HG03196 (cell line): ENCODE measurements around the gene CNPY2.
"Not testable (repeated sequence)": the region's sequence is repeated elsewhere in the genome, so short reads cannot be mapped to it uniquely, and the experiment has no call there.

Experiments used
- ATAC-seq: cut with Tn5 transposase; IDR thresholded peaks from one replicate; pipeline ENCODE4 v1.9.1; 2021; ENCODE audit not compliant: unreplicated experiment

CNPY2 gene

DNA sequence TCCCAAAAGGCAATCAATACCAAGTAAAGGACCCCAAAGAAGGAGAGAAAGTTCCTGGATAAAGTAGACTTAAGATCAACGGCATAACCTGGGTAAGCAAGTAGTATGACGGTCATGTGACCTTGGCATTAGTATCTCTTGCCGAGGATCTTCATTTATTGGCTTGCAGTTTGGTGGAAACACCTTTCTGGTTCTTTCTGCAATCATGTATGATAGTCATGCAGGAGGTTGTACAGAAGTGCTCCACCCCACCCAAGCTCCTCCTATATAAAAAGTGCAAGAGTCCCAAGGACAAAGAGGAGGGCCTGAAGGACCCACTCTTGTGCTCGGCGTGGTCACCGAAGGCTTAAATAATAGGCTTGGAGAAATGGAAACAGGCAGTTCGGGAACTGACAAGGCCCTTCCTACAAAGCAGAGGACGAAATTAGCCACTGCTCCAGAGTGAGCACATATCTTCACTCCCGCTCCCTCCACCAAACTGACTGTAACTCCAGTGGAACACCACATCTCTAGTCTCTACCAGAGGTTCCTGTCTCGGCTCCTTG, 16.4 kb downstream of the CNPY2 start:
- ATAC-seq: no peak

DNA sequence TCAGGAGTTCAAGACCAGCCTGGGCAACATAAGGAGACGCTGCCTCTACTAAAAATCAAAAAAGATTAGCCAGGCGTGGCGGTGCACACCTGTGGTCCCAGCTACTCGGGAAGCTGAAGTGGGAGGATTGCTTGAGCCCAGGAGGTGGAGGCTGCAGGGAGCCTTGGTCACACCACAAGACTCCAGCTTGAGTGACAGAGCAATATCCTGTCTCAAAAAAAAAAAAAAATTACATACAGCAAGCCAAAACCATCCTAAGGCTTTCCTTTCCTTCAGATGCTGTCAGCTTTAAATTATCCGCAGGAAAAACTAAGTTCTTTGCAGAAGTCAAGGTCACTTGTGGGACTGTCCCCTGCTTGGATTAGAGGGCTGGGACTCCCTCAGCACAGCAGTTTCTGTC, 17.0 kb downstream of the CNPY2 start:
- no peak for ATAC-seq

DNA sequence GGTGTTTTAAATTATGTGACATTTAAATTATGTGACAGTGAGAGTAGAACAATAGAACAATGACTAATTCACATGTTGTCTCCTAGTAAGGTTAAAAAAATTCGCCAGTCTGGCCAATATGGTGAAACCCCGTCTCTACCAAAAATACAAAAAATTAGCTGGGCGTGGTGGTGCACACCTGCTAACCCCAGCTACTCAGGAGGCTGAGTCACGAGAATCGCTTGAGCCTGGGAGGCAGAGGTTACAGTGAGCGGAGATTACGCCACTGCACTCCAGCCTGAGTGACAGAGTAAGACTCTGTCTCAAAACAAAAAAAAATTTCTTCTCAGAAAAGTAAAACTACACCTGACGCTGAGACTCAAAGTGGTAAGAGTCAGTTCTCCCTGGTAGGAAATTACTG, 18.4 kb downstream of the CNPY2 start:
- no peak for ATAC-seq

- no peak for ATAC-seq
These were observed 19.5 kb downstream of the CNPY2 start for GRCh38 chr12:56296295-56296694.

DNA sequence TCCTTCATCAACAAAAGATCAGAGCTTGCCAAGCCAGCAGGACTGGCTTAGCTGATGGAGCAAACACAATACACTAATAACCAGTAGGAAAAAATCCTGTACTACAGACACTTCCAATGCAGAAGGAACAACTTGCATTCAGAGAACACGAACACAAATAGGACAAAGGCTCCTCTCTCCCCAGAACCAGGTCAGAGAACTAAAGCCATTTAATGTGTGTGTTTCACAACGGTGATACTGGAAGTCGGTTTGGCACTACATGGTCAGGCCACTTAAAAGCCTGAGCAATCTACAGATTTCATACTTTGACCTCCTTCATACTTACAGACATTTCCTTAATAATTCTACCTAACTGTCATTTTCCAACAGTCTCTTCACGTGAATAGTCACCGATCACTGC, 22.0 kb downstream of the CNPY2 start:
- no peak for ATAC-seq

DNA sequence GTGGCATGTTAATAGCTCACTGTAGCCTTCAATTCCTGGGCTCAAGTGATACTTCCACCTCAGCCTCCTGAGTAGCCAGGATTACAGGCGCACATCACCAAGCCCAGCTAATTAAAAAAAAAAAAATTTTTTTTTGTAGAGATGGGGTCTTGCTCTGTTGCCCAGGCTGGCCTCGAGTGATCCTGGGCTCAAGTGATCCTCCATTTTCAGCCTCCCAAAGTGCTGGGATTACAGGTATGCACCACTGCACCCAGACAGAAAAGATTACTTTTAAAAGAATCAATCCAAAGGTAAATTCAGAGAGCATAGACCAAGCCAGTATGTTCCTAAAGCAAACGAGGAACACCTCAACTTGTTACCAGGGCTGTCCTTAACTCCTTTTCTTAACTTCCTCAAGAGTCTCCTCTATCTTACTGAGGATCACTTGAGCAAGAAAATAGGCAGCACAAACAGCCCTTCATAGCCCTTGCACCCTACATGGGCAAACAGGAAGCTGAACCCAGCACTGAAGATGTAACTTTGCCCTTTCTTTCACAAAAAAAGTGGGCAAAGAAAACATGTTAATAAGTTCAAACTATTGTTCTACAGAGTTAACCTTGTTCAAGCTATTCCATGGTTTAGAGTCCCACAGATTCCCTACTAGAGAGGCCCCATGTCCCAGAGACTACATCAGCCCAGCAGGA, 26.9 kb downstream of the CNPY2 start:
- ATAC-seq: no peak

DNA sequence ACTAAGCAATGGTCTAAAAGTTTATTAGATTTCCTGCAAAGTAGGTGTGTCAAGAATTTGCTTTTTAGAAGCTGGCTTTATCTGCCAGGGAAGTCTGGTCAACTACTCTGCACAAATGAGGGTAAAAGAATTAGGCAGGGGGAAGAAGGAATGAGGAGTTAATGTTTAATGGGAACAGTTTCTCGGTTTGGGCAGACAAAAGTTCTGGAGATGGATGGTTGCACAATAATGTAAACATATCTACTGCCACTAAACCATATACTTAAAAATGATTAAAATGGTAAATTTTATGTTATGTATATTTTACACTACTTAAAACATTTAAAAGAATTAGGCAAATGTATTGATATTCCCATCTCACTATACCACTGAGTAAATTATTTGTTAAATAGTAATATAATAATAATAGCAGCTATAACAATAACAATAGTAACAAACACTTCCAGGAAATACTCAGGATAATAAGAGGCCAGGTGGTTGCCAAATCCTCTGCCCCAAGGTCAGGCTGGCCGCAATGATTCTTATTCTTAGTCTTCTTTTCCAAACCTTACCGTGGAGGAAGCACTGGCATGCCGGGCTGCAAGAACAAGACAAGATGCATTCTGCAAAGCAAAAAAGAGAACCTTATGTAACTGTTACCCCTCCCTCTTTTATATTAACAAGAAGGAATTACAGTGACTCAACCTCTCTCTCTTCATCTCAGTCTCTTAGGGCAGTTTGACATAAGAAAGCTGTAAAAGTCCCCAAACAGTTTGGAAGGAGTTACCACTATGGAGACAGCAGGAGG, 29.6 kb downstream of the CNPY2 start:
- ATAC-seq: no peak

DNA sequence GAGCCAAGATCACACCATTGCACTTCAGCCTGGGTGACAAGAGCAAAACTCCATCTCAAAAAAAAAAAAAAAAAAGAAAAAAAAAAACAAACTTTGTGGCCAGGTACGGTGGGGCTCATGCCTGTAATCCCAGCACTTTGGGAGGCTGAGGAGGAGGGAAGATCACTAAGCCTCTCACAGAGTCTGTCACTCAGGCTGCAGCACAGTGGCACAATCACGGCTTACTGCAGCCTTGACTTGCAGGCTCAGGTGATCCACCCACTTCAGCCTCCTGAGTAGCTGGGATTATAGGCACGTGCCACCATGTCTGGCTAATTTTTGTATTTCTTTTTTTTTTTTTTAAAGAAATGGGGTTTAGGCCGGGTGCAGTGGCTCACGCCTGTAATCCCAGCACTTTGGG, 31.5 kb downstream of the CNPY2 start:
- ATAC-seq: not testable (repeated sequence)

- ATAC-seq: no peak
These were observed 33.2 kb downstream of the CNPY2 start for GRCh38 chr12:56282579-56282978.

DNA sequence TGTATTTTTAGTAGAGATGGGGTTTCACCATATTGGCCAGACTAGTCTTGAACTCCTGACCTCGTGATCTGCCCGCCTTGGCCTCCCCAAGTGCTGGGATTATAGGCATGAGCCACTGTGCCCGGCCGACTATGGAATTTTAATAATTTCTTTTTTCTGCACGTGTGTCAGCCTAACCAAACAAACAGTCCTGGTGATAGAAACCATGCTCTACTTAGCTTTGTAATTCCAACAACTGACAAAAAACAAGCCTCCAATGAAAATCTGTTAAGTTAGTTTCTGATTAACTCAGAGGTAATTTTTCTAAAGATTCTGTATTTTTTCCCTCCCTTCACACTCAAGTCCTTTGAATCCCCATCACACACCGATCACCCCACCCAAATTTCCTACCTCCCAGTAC, 33.8 kb downstream of the CNPY2 start:
- ATAC-seq: no peak

DNA sequence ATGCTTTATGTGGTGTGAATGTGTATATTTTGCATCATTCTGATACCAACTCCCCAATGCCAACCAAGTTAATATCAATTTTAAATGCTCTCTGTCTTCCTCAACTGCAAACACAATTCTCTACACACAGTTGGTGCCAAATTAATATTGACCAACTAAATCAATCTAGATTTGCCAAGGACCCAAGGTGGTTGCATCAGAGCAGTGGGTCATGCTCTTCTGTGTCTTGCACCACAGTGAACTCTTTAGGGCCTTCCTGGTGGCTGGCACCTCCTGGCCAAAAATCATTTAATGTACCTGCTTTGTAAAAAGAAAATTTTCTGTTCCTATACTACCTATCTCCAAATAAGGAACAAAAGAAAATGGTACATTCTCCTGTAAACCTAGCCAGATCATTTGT, 34.9 kb downstream of the CNPY2 start:
- ATAC-seq: no peak

GRCh38 chr12:56278905-56279304, 36.9 kb downstream of the CNPY2 start:
- no peak for ATAC-seq

- no peak for ATAC-seq
These were observed 41.5 kb downstream of the CNPY2 start for GRCh38 chr12:56274299-56274698.

GRCh38 chr12:56272468-56272867, 43.3 kb downstream of the CNPY2 start:
- ATAC-seq: not testable (repeated sequence)

- no peak for ATAC-seq
These were observed 44.8 kb downstream of the CNPY2 start for GRCh38 chr12:56271031-56271430.

DNA sequence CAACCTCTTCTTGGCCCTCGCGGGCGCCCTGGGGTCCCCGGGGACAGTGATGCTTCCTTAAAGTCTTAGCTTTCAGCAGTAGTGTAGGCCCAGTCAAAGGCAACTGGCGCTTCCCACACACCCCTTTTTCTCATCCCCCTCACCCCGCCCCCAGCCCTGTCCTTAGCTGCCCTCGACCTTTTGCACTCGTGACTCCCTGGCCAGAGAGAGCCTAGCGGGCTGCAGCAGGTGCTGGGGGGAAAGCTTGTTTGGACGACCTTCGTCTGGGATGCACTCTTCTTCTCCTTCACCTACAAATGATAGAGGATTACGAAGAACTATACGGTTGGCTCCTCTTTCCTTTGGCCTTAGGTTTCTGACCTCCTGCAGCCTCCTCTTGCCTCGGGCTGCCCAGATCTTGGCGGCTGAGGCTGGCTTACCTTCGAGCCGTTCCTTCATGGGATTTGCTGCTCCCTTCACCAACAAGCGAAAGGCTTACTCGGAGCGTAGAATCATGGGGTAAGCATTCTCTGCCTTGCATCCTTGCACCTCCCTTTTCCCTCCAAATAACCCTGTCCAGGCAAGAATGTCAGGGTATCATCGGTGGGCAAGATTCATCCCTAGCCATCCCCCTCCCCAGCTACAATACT, 48.2 kb downstream of the CNPY2 start:
- ATAC-seq: peak; percentile 3

GRCh38 chr12:56266693-56267442, 48.9 kb downstream of the CNPY2 start, which contains the start of gene COQ10A:
TSS of gene COQ10A (plus strand) at chr12:56266942. CDS start at chr12:56267119, 177 bp downstream.
- peak; percentile 89 for ATAC-seq

DNA sequence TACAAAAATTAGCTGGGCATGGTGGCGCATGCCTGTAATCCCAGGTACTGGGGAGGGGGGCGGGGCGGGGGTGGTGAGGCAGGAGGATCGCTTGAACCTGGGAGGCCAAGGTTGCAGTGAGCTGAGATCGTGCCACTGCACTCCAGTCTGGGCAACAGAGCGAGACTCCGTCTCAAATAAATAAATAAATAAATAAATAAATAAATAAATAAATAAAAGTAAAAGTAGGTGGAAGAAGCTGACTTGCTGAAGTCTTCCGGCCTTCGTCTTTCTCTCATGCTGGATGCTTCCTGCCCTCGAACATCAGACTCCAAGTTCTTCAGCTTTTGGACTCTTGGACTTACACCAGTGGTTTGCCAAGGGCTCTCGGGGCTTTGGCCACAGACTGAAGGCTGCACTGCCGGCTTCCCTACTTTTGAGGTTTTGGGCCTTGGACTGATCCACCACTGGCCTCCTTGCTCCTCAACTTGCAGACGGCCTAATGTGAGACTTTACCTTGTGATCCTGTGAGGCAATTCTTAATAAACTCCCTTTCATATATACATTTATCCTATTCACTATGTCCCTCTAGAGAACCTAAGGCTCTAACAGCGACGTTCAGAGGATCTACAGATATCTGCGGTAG, 49.6 kb downstream of the CNPY2 start:
- ATAC-seq: not testable (repeated sequence)

DNA sequence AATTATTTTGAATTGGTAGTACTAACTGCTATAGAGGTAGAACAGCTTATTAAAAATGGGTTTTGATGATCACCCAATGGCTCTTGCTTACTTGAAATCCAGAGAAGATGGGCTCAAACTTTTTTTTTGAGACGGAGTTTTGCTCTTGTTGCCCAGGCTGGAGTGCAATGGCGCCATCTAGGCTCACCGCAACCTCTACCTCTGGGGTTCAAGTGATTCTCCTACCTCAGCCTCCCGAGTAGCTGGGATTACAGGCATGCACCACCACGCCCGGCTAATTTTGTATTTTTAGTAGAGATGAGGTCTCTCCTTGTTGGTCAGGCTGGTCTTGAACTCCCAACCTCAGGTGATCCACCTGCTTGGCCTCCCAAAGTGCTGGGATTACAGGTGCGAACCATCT, 52.8 kb downstream of the CNPY2 start:
- not testable (repeated sequence) for ATAC-seq

- ATAC-seq: no peak
These were observed 54.1 kb downstream of the CNPY2 start for GRCh38 chr12:56261503-56262232.
